HEK293 (cell line): ENCODE data around the gene RRP8.

ENCODE experiments used
- CTCF ChIA-PET: fragments of 350-600 bp; formaldehyde crosslinking; extraction: SDS; loops from one replicate; lab custom pipeline; 2021; ENCODE audit warnings: antibody characterized with exemption; lab: Yijun Ruan, JAX
- POLR2A ChIA-PET: fragments of 300-600 bp; formaldehyde crosslinking; extraction: SDS; loops from one replicate; lab custom pipeline; 2020; ENCODE audit warnings: antibody characterized with exemption, inconsistent platforms; lab: Yijun Ruan, JAX
- H3K27ac ChIP-seq: fragments of 200-500 bp; sonication (Bioruptor generic); 2 replicates; pipeline ENCODE4 v1.5.1; 2014; ENCODE audit warnings: low read depth, low read length, control low read depth, inconsistent platforms; ENCODE audit errors: extremely low read depth
- H3K36me3 ChIP-seq, 2 experiments: fragments of 200-500 bp in 1 of 2; sonication (Bioruptor generic) in 1 of 2; 1 replicate in 1 of 2; 2 replicates in 1 of 2; pipeline ENCODE4 v1.5.1; 2014 to 2017; ENCODE audit warnings: inconsistent platforms in 2 of 2, low read length in 2 of 2; ENCODE audit not compliant: control insufficient read depth in 2 of 2, insufficient read depth in 1 of 2
- H3K4me1 ChIP-seq: fragments of 200-500 bp; sonication (Bioruptor generic); 2 replicates; pipeline ENCODE4 v1.5.1; 2014; ENCODE audit warnings: mild to moderate bottlenecking, low read length, inconsistent platforms; ENCODE audit not compliant: control insufficient read depth, insufficient read depth
- H3K4me3 ChIP-seq: 2 replicates; pipeline ENCODE4 v1.5.1; 2011; ENCODE audit warnings: low read depth, mild to moderate bottlenecking, control low read depth, low read length, moderate library complexity
- H3K9me3 ChIP-seq: fragments of 200-500 bp; sonication (Bioruptor generic); 2 replicates; pipeline ENCODE4 v1.5.1; 2014; ENCODE audit warnings: low read depth, low read length, inconsistent platforms; ENCODE audit not compliant: control insufficient read depth, insufficient read depth
- GLIS1 ChIP-seq: fragments of 450-650 bp; formaldehyde crosslinking; IDR thresholded peaks from 2 replicates; pipeline ENCODE4 v1.5.1; 2016; ENCODE audit warnings: missing biosample characterization, missing genetic modification characterization
- MZF1 ChIP-seq: fragments of 450-650 bp; formaldehyde crosslinking; IDR thresholded peaks from 2 replicates; pipeline ENCODE4 v1.5.1; 2017; ENCODE audit warnings: missing biosample characterization, missing genetic modification characterization, borderline replicate concordance
- SETDB1 ChIP-seq: IDR thresholded peaks from one replicate; pipeline ENCODE4 v1.6.1; 2017; ENCODE audit warnings: mild to moderate bottlenecking, low read length, moderate library complexity, mixed read lengths; ENCODE audit not compliant: insufficient read length
- ZFP69B ChIP-seq: fragments of 450-650 bp; formaldehyde crosslinking; IDR thresholded peaks from 2 replicates; pipeline ENCODE4 v1.5.1; 2016; ENCODE audit warnings: missing biosample characterization, missing genetic modification characterization
- ZNF114 ChIP-seq: fragments of 450-650 bp; formaldehyde crosslinking; IDR thresholded peaks from 2 replicates; pipeline ENCODE4 v1.5.0; 2017; ENCODE audit warnings: missing biosample characterization, missing genetic modification characterization
- ZNF132 ChIP-seq: fragments of 450-650 bp; formaldehyde crosslinking; IDR thresholded peaks from 2 replicates; pipeline ENCODE4 v1.5.1; 2017; ENCODE audit warnings: missing biosample characterization, missing genetic modification characterization, borderline replicate concordance
- ZNF138 ChIP-seq: fragments of 450-650 bp; formaldehyde crosslinking; IDR thresholded peaks from 2 replicates; pipeline ENCODE4 v1.5.1; 2016; ENCODE audit warnings: missing biosample characterization, missing genetic modification characterization, borderline replicate concordance
- ZNF223 ChIP-seq: fragments of 450-650 bp; formaldehyde crosslinking; IDR thresholded peaks from 2 replicates; pipeline ENCODE4 v1.5.1; 2016; ENCODE audit warnings: missing biosample characterization, missing genetic modification characterization
- ZNF23 ChIP-seq: fragments of 450-650 bp; formaldehyde crosslinking; IDR thresholded peaks from 2 replicates; pipeline ENCODE4 v1.5.1; 2016; ENCODE audit warnings: missing biosample characterization, missing genetic modification characterization, borderline replicate concordance
- ZNF302 ChIP-seq: fragments of 450-650 bp; formaldehyde crosslinking; IDR thresholded peaks from 2 replicates; pipeline ENCODE4 v1.5.1; 2016; ENCODE audit warnings: missing biosample characterization, missing genetic modification characterization, low read depth
- ZNF416 ChIP-seq: fragments of 450-650 bp; formaldehyde crosslinking; IDR thresholded peaks from 2 replicates; pipeline ENCODE4 v1.5.1; 2016; ENCODE audit warnings: missing biosample characterization, missing genetic modification characterization
- ZNF510 ChIP-seq: fragments of 450-650 bp; formaldehyde crosslinking; IDR thresholded peaks from 2 replicates; pipeline ENCODE4 v1.5.1; 2018; ENCODE audit warnings: mild to moderate bottlenecking, missing genetic modification characterization, missing biosample characterization; ENCODE audit not compliant: insufficient replicate concordance
- ZNF514 ChIP-seq: fragments of 450-650 bp; formaldehyde crosslinking; IDR thresholded peaks from 2 replicates; pipeline ENCODE4 v1.5.1; 2016; ENCODE audit warnings: missing biosample characterization, missing genetic modification characterization
- ZNF610 ChIP-seq: fragments of 450-650 bp; formaldehyde crosslinking; IDR thresholded peaks from 2 replicates; pipeline ENCODE4 v1.5.1; 2016; ENCODE audit warnings: missing biosample characterization, missing genetic modification characterization, borderline replicate concordance
- ZNF792 ChIP-seq: fragments of 450-650 bp; formaldehyde crosslinking; IDR thresholded peaks from 2 replicates; pipeline ENCODE4 v1.5.1; 2016; ENCODE audit warnings: missing biosample characterization, missing genetic modification characterization
- TF ChIP-seq, protein P1 (sequence below): fragments of 450-650 bp; formaldehyde crosslinking; IDR thresholded peaks from 2 replicates; pipeline ENCODE4 v1.5.1; 2016; ENCODE audit warnings: missing biosample characterization, missing genetic modification characterization, borderline replicate concordance
- TF ChIP-seq, protein P2 (sequence below): fragments of 450-650 bp; formaldehyde crosslinking; conservative IDR thresholded peaks from 2 replicates; pipeline ENCODE4 v1.5.1; 2016; ENCODE audit warnings: low read depth, missing biosample characterization, missing genetic modification characterization
- TF ChIP-seq, protein P3 (sequence below): fragments of 450-650 bp; formaldehyde crosslinking; IDR thresholded peaks from 2 replicates; pipeline ENCODE4 v1.5.0; 2017; ENCODE audit warnings: missing biosample characterization, missing genetic modification characterization, borderline replicate concordance
- TF ChIP-seq, protein P4 (sequence below): fragments of 450-650 bp; formaldehyde crosslinking; IDR thresholded peaks from 2 replicates; pipeline ENCODE4 v1.5.1; 2016; ENCODE audit warnings: missing biosample characterization, missing genetic modification characterization

The RRP8 gene

DNA sequence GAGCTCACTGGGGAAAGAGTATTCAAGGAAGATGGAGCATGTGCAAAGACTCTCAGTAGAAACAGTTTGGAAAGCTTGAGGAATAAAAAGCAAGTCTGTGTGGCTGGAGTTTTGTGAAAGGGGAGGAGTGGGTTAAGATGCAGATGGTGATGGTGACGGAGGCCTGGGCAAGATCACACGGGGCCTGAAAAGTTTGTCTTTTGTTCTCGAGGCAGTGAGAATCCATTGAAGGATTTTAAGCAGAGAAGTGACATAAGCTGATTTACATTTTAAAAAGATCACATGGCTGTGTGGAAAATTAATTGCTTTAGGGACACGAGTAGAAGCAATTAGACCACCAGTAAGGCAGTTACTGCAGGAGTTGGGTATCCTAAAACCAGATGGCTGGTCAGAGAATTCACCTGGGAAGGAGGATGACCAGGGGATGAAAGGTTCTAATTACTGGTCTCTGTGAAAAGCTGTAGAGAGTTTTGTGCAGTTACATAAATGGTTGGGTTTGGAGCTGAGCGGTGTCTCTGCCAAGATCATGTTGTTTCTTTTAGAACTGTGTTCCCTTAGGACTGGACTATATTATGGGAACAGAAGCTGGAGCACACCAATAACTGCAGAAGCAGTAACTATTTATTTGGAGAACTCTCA, 7.1 kb downstream of the RRP8 start:
- TF ChIP-seq ZNF223 (tag by site-specific recombination) (no peak), GLIS1 (tag by site-specific recombination) (no peak), ZNF114 (tag by site-specific recombination) (no peak), ZNF792 (tag by site-specific recombination) (no peak), MZF1 (no peak), SETDB1 (no peak), ZNF23 (no peak), ZNF610 (tag by site-specific recombination) (no peak), ZNF138 (no peak), ZNF302 (tag by site-specific recombination) (no peak), ZNF510 (tag by site-specific recombination) (no peak), ZNF132 (tag by site-specific recombination) (no peak), ZNF416 (tag by site-specific recombination) (no peak), ZFP69B (tag by site-specific recombination) (no peak), ZNF514 (no peak)
- TF ChIP-seq, protein P1, sequence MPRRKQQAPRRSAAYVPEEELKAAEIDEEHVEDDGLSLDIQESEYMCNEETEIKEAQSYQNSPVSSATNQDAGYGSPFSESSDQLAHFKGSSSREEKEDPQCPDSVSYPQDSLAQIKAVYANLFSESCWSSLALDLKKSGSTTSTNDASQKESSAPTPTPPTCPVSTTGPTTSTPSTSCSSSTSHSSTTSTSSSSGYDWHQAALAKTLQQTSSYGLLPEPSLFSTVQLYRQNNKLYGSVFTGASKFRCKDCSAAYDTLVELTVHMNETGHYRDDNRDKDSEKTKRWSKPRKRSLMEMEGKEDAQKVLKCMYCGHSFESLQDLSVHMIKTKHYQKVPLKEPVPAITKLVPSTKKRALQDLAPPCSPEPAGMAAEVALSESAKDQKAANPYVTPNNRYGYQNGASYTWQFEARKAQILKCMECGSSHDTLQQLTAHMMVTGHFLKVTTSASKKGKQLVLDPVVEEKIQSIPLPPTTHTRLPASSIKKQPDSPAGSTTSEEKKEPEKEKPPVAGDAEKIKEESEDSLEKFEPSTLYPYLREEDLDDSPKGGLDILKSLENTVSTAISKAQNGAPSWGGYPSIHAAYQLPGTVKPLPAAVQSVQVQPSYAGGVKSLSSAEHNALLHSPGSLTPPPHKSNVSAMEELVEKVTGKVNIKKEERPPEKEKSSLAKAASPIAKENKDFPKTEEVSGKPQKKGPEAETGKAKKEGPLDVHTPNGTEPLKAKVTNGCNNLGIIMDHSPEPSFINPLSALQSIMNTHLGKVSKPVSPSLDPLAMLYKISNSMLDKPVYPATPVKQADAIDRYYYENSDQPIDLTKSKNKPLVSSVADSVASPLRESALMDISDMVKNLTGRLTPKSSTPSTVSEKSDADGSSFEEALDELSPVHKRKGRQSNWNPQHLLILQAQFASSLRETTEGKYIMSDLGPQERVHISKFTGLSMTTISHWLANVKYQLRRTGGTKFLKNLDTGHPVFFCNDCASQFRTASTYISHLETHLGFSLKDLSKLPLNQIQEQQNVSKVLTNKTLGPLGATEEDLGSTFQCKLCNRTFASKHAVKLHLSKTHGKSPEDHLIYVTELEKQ = no peak
- TF ChIP-seq, protein P2, sequence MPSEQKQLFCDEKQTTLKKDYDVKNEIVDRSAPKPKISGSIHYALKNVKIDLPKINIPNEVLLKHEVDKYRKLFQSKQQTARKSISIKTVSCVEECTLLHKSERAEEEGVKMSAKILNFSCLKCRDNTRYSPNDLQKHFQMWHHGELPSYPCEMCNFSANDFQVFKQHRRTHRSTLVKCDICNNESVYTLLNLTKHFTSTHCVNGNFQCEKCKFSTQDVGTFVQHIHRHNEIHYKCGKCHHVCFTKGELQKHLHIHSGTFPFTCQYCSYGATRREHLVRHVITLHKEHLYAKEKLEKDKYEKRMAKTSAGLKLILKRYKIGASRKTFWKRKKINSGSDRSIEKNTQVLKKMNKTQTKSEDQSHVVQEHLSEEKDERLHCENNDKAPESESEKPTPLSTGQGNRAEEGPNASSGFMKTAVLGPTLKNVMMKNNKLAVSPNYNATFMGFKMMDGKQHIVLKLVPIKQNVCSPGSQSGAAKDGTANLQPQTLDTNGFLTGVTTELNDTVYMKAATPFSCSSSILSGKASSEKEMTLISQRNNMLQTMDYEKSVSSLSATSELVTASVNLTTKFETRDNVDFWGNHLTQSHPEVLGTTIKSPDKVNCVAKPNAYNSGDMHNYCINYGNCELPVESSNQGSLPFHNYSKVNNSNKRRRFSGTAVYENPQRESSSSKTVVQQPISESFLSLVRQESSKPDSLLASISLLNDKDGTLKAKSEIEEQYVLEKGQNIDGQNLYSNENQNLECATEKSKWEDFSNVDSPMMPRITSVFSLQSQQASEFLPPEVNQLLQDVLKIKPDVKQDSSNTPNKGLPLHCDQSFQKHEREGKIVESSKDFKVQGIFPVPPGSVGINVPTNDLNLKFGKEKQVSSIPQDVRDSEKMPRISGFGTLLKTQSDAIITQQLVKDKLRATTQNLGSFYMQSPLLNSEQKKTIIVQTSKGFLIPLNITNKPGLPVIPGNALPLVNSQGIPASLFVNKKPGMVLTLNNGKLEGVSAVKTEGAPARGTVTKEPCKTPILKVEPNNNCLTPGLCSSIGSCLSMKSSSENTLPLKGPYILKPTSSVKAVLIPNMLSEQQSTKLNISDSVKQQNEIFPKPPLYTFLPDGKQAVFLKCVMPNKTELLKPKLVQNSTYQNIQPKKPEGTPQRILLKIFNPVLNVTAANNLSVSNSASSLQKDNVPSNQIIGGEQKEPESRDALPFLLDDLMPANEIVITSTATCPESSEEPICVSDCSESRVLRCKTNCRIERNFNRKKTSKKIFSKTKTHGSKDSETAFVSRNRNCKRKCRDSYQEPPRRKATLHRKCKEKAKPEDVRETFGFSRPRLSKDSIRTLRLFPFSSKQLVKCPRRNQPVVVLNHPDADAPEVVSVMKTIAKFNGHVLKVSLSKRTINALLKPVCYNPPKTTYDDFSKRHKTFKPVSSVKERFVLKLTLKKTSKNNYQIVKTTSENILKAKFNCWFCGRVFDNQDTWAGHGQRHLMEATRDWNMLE = no peak
- TF ChIP-seq, protein P3, sequence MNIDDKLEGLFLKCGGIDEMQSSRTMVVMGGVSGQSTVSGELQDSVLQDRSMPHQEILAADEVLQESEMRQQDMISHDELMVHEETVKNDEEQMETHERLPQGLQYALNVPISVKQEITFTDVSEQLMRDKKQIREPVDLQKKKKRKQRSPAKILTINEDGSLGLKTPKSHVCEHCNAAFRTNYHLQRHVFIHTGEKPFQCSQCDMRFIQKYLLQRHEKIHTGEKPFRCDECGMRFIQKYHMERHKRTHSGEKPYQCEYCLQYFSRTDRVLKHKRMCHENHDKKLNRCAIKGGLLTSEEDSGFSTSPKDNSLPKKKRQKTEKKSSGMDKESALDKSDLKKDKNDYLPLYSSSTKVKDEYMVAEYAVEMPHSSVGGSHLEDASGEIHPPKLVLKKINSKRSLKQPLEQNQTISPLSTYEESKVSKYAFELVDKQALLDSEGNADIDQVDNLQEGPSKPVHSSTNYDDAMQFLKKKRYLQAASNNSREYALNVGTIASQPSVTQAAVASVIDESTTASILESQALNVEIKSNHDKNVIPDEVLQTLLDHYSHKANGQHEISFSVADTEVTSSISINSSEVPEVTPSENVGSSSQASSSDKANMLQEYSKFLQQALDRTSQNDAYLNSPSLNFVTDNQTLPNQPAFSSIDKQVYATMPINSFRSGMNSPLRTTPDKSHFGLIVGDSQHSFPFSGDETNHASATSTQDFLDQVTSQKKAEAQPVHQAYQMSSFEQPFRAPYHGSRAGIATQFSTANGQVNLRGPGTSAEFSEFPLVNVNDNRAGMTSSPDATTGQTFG = no peak
- TF ChIP-seq, protein P4, sequence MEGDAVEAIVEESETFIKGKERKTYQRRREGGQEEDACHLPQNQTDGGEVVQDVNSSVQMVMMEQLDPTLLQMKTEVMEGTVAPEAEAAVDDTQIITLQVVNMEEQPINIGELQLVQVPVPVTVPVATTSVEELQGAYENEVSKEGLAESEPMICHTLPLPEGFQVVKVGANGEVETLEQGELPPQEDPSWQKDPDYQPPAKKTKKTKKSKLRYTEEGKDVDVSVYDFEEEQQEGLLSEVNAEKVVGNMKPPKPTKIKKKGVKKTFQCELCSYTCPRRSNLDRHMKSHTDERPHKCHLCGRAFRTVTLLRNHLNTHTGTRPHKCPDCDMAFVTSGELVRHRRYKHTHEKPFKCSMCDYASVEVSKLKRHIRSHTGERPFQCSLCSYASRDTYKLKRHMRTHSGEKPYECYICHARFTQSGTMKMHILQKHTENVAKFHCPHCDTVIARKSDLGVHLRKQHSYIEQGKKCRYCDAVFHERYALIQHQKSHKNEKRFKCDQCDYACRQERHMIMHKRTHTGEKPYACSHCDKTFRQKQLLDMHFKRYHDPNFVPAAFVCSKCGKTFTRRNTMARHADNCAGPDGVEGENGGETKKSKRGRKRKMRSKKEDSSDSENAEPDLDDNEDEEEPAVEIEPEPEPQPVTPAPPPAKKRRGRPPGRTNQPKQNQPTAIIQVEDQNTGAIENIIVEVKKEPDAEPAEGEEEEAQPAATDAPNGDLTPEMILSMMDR = no peak
- TF ChIP-seq, all 188 proteins: peak for 0
- H3K27ac ChIP-seq = no peak overlapping the region
- CTCF ChIA-PET = interaction anchor here (0.6 to 1.1 kb wide), 2 partner anchors 52 to 72 kb away, joined by 3 to 5 read pairs; no protein-coding TSS in a partner anchor

More for the DNA sequence above, 7.1 kb downstream of the RRP8 start:
- no peaks in the 10 kb centered on the region for H3K4me1 ChIP-seq
- peaks cover 0 to 95% of the 10 kb centered on the region in 2 experiments; a peak in 2 of 3 replicates for H3K36me3 ChIP-seq
- POLR2A ChIA-PET = interaction anchor here (0.8 to 1.2 kb wide), 3 partner anchors 15 to 87 kb away, joined by 3 to 5 read pairs (median 3); partner anchors contain the start of genes MRPL17, TAF10 and TPP1
- H3K4me3 ChIP-seq = no peak overlapping the region
- H3K9me3 ChIP-seq = no peaks in the 10 kb centered on the region
